Stimulated activated CD4-positive, alpha-beta T cell treated with anti-CD3 and anti-CD28 coated beads, Interleukin-12 subunit alpha, Interleukin-12 subunit beta, amount 100 ng/mL, for 4 hours (primary cell): ENCODE results near the gene DNAJC15.
"Not testable (repeated sequence)": the region's sequence is repeated elsewhere in the genome, so short reads cannot be mapped to it uniquely, and the experiment has no call there.

Experiments used
- DNase-seq: peaks from one replicate; pipeline ENCODE4 v3.0.0-alpha.2; 2020

Gene DNAJC15

GRCh38 chr13:43023289-43023963, at the start of gene DNAJC15:
Gene DNAJC15 (plus strand): TSS chr13:43023586. CDS start chr13:43023627, 41 bp downstream.
- peak; percentile 77 for DNase-seq

GRCh38 chr13:42976066-42976465, 47.3 kb upstream of the DNAJC15 start:
- DNase-seq, result no peak

- no peak for DNase-seq
Observed at GRCh38 chr13:42977219-42977659, 46.1 kb upstream of the DNAJC15 start.

GRCh38 chr13:42981317-42981716, 42.1 kb upstream of the DNAJC15 start:
- DNase-seq, result no peak

- no peak for DNase-seq
Observed at GRCh38 chr13:42981853-42982252, 41.5 kb upstream of the DNAJC15 start.

DNA sequence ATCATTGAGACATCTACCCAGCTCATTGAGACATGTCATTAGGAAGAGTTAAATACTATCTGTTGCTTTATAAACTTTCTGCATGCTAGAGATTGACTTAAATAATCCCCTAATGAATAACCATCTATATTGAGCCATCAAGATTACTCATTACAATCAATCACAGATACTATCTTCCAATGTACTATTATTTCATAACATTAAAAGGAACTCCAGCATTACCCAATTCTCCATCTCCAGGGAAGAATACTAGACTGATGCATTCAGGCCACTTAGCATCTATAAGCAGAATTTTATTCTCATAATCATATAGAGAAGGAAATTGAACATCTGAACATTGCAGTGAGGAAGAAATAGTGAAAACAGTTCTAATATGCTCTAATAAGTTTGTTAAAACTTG, 39.4 kb upstream of the DNAJC15 start:
- DNase-seq, result no peak

DNA sequence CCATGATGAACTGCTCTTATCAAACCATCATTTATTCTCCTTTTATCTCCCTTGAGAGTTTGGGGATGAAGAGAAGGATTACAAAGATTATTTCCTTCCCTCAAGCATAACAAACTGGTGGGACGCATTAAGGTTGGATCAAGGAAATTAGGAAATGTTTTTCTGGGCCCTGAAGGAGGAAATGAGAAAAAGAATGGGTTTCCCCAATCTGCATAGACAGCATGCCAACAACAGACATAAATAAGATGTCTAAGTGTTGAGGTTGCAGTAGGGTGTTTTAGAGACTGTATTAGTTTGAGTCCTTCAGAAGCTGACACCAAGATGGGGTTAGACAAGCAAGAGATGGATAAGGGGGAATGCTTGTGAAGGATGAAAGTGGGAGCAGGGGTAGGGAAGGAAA, 38.7 kb upstream of the DNAJC15 start:
- DNase-seq, result no peak

GRCh38 chr13:42985312-42986175, 37.8 kb upstream of the DNAJC15 start:
- DNase-seq, result no peak

DNA sequence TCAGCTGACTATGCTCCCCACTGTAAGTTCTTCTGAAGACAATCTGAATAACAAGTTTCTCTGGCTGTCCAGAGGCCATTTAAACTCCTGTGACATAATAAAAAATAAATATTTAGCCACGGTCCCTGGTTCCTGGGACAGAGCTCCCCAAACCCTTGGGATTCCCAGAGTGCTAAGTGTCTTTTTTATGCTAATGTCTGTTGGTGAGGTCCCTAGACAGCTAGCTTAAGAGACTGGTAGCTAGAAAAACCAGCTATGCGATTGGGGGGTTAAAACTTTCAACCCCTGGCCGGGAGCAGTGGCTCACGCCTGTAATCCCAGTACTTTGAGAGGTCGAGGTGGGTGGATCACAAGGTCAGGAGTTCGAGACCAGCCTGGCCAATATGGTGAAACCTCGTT, 37.2 kb upstream of the DNAJC15 start:
- DNase-seq, result no peak

GRCh38 chr13:42990291-42991232, 32.8 kb upstream of the DNAJC15 start:
- DNase-seq, result no peak

DNA sequence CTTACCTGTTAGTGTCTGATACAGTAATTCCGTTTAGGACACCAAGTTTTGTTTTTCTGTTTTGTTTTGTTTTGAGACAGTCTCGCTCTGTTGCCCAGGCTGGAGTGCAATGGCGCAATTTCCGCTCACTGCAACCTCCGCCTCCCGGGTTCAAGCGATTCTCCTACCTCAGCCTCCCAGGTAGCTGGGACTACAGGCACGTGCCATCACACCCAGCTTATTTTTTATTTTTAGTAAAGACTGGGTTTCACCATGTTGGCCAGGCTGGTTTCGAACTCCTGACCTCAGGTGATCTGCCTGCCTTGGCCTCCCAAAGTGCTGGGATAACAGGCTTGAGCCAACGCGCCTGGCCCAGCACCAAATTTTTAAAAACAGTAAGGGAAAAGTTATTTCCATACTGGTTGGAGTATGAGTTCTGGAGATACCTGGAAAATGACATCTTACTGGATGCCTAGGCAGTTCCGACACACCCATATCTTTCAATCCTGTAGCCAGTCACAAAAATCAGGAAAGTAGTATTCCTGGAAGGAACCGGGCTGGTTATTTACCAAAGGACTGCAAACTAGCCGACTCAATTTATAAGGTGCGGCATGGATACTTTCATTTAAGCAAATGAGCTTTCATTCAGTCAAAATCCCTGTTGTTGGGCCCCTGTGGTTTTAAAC, 32.0 kb upstream of the DNAJC15 start:
- DNase-seq, result not testable (repeated sequence)

GRCh38 chr13:42991898-42992763, 31.3 kb upstream of the DNAJC15 start, which contains the start of gene EPSTI1:
Gene EPSTI1 (minus strand): TSS chr13:42992241. CDS start chr13:42992165, 76 bp downstream.
- peak; percentile 63 for DNase-seq

GRCh38 chr13:42992764-42993122, 30.6 kb upstream of the DNAJC15 start:
- DNase-seq, result no peak

DNA sequence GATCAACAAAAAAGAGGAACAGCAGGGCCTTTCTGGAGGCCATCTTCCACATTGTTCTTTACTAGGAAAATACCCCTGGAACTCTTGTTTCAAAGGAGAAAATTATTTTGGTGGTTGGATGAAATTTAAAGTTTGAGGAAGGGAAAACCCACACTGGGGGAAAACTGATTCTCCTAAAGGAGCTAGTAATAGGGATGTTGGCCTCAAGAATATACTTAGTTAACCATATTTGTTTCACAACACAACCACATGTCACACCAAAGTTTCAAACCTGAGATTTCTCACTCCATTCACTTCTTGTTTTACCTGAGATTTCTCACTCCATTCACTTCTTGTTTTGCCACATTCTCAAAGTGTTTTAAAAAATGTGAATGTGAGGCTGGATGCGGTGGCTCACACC, 28.5 kb upstream of the DNAJC15 start:
- no peak for DNase-seq

- no peak for DNase-seq
Observed at GRCh38 chr13:42996584-42996983, 26.8 kb upstream of the DNAJC15 start.

- DNase-seq, result no peak
Observed at GRCh38 chr13:42997381-42997780, 26.0 kb upstream of the DNAJC15 start.

DNA sequence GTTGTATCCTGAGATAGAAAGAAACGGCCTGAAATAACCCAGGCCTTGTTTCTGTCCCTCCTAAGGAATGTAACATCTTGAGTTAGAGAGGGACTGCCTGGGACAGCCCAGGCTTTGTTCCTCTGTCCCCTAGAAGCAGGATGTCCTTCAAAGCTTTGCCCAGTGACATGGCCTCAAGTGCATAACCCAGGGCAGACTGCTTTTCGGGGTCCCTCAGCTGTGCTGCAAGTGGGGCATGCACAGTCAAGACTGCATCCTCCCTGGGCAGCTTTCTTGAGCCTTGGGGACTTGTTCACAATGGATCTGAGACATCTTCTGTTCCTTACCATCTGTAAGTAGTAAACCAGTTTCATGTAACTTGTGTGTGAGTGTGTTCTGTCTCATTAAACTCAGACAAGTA, 23.9 kb upstream of the DNAJC15 start:
- DNase-seq, result no peak

- DNase-seq, result no peak
Observed at GRCh38 chr13:43000676-43001075, 22.7 kb upstream of the DNAJC15 start.

- no peak for DNase-seq
Observed at GRCh38 chr13:43002021-43002420, 21.4 kb upstream of the DNAJC15 start.

- DNase-seq, result no peak
Observed at GRCh38 chr13:43003010-43003409, 20.4 kb upstream of the DNAJC15 start.

DNA sequence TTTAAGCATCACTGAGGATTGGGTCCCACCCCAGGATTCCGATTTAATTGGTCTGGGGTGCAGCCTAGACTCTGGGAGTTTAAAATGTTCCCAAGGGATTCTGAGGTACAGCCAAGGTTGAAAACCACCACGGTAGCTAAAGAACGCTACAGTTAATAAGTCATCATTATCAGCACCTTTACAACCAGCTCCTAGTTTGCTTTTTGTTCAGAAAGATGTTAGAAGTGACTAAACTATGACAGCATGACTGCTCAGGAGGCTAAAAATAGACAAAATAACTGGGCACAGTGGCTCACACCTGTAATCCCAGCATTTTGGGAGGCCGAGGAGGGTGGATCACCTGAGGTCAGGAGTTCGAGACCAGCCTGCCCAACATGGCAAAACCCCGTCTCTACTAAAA, 19.7 kb upstream of the DNAJC15 start:
- DNase-seq, result no peak
